Psoas muscle (tissue), 8 donors: ENCODE results near the gene RXFP4. TPM values are rescaled to one million over a fixed set of nuclear protein-coding genes. Genes with fewer than 3 reads are reported as not detected.

Experiments used
- ATAC-seq, 4 donors: fragments of 200-7000 bp; cut with Tn5 transposase; one replicate each; pipeline ENCODE4 v1.9.1; 2020; ENCODE audit warnings: moderate library complexity in 3 of 4, mild to moderate bottlenecking in 2 of 4
- DNase-seq, 2 donors: peaks; one replicate each; pipeline ENCODE4 v3.0.0-alpha.2; 2020
- H3K27ac ChIP-seq: fragments of 200-600 bp; one replicate; pipeline ENCODE4 v1.8.0; 2022
- H3K27me3 ChIP-seq, 3 donors: fragments of 200-600 bp in 1 of 3; one replicate each; pipeline versions ENCODE4 v1.6.1 to v1.8.0; 2013 to 2022; ENCODE audit warnings: low read length in 2 of 3, mild to moderate bottlenecking in 2 of 3, moderate library complexity in 1 of 3; ENCODE audit not compliant: insufficient read depth in 3 of 3
- H3K36me3 ChIP-seq, 2 donors: fragments of 200-600 bp in 1 of 2; one replicate each; pipeline versions ENCODE4 v1.6.1 to v1.8.0; 2013 to 2022; ENCODE audit warnings: low read depth in 1 of 2, mild to moderate bottlenecking in 1 of 2, moderate library complexity in 1 of 2; ENCODE audit not compliant: insufficient read depth in 1 of 2
- H3K4me1 ChIP-seq: fragments of 200-600 bp; one replicate; pipeline ENCODE4 v1.8.0; 2022
- H3K4me3 ChIP-seq: fragments of 200-600 bp; one replicate; pipeline ENCODE4 v1.8.0; 2022; ENCODE audit warnings: mild to moderate bottlenecking
- H3K9me3 ChIP-seq: fragments of 200-600 bp; one replicate; pipeline ENCODE4 v1.8.0; 2022
- WGBS, 3 donors: extraction: QIAGEN DNeasy Blood & Tissue Kit; methylation state at CpG; one replicate each; pipeline versions ENCODE4 v1.1.6 to v1.1.7; 2013; 5-methylcytosine and 5-hydroxymethylcytosine counted together
- intact Hi-C, 2 donors: fragments of 100-400 bp; cut with DNase I; formaldehyde crosslinking; loops; one replicate each; pipeline versions ENCODE4 v1.11.0 to v1.14.2; 2022
- polyA plus RNA-seq, 3 donors: library from polyadenylated mRNA; stranded (reverse); fragments of 200-250 nt; gene quantifications; one replicate each; pipeline ENCODE4 v1.2.3, GENCODE V29; 2013
- total RNA-seq, 4 donors: library from RNA; stranded (reverse); fragmentation: NEBNext Ultra II Directional in 2 of 4; extraction: Animal tissue kit (Norgen Biotek cat#: 25700) in 2 of 4; gene quantifications; one replicate each; pipeline versions ENCODE4 v1.2.1 to v1.2.4, GENCODE V29; 2021 to 2023
- TF ChIP-seq, protein P1 (sequence below): fragments of 200-600 bp; IDR thresholded peaks from one replicate; pipeline ENCODE4 v1.8.0; 2022; ENCODE audit warnings: antibody characterized with exemption
- donor health status: healthy with polysubstance abuse.
- donor health status: DM: no; HTN: no; CAD: no; lungs with moderate emphysema.
- donor health status: Bipolar disorder and iron deficiency.
- donor health status: healthy.
- donor health status: DM: yes; HTN: yes; CAD: no.
- donor health status: DM: no; HTN: no; CAD: no.
- donor health status: DM: no; HTN: no; CAD: no.
- donor health status: DM: yes; HTN: yes; CAD: no.

The RXFP4 gene
- total and polyA plus RNA-seq, 7 donors = not detected

GRCh38 chr1:155932487-155932886 lies 9.0 kb upstream of the RXFP4 start:
- Histone ChIP-seq H3K36me3 (peaks cover 8 to 62% of the 10 kb centered on the region in 2 donors), H3K9me3 (no peaks in the 10 kb centered on the region), H3K27me3 (no peaks in the 10 kb centered on the region), H3K4me3 (peak overlapping the region; percentile 83), H3K27ac (no peak overlapping the region), H3K4me1 (peaks cover 36% of the 10 kb centered on the region)
- 71 to 80% (median 78%) methylated on average over 5 of the region's 5 CpGs for WGBS, 3 donors
- no peak for DNase-seq
- intact Hi-C loops = no loop called here
- TF ChIP-seq, protein P1, sequence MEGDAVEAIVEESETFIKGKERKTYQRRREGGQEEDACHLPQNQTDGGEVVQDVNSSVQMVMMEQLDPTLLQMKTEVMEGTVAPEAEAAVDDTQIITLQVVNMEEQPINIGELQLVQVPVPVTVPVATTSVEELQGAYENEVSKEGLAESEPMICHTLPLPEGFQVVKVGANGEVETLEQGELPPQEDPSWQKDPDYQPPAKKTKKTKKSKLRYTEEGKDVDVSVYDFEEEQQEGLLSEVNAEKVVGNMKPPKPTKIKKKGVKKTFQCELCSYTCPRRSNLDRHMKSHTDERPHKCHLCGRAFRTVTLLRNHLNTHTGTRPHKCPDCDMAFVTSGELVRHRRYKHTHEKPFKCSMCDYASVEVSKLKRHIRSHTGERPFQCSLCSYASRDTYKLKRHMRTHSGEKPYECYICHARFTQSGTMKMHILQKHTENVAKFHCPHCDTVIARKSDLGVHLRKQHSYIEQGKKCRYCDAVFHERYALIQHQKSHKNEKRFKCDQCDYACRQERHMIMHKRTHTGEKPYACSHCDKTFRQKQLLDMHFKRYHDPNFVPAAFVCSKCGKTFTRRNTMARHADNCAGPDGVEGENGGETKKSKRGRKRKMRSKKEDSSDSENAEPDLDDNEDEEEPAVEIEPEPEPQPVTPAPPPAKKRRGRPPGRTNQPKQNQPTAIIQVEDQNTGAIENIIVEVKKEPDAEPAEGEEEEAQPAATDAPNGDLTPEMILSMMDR = no peak
- no peak for ATAC-seq

- H3K36me3 ChIP-seq = peaks cover 8 to 51% of the 10 kb centered on the region in 2 donors
- no peaks in the 10 kb centered on the region for H3K27me3 ChIP-seq
- peak overlapping the region; percentile 97 for H3K27ac ChIP-seq
- peak overlapping the region; percentile 83 for H3K4me3 ChIP-seq
- DNase-seq (no peak), ATAC-seq (peak in 2 of 4 donors; percentile 13 to 19)
- WGBS, 3 donors = 2 to 4% (median 2%) methylated on average over 9 to 10 of the region's 10 CpGs
- H3K9me3 ChIP-seq = no peaks in the 10 kb centered on the region
- intact Hi-C loops = no loop called here
- TF ChIP-seq, protein P1 = no peak
- H3K4me1 ChIP-seq = peaks cover 36% of the 10 kb centered on the region
Measured at GRCh38 chr1:155933591-155934096, 7.8 kb upstream of the RXFP4 start.

GRCh38 chr1:155934097-155934935 lies 7.1 kb upstream of the RXFP4 start, which contains the start of gene KHDC4:
Gene KHDC4, minus strand, starts transcription at chr1:155934413. Its CDS starts 40 bp downstream, at chr1:155934373.
- peak within 1 kb of the TSS; percentile 83 for H3K4me3 ChIP-seq
- no peaks in the 10 kb centered on the region for H3K27me3 ChIP-seq
- peak within 1 kb of the TSS; percentile 97 for H3K27ac ChIP-seq
- peaks cover 36% of the 10 kb centered on the region for H3K4me1 ChIP-seq
- intact Hi-C loops = no loop called here
- 1% methylated on average over 50 of the region's 50 CpGs for WGBS, 3 donors
- H3K36me3 ChIP-seq = peaks cover 4 to 44% of the 10 kb centered on the region in 2 donors
- ATAC-seq (peak; percentile 96 to 97 (median 96)), DNase-seq (peak; percentile 94 to 97)
- no peaks in the 10 kb centered on the region for H3K9me3 ChIP-seq
- TF ChIP-seq, protein P1 = no peak

- no peaks in the 10 kb centered on the region for H3K27me3 ChIP-seq
- no peaks in the 10 kb centered on the region for H3K9me3 ChIP-seq
- H3K36me3 ChIP-seq = peaks cover 3 to 37% of the 10 kb centered on the region in 2 donors
- intact Hi-C loops = no loop called here
- peaks cover 35% of the 10 kb centered on the region for H3K4me1 ChIP-seq
- TF ChIP-seq, protein P1 = no peak
- WGBS, 3 donors = 82 to 84% (median 82%) methylated on average over 22 to 24 of the region's 24 CpGs
- H3K4me3 ChIP-seq = peak overlapping the region; percentile 83
- peak overlapping the region; percentile 97 for H3K27ac ChIP-seq
- no peak for DNase-seq
- ATAC-seq = peak in 2 of 4 donors; percentile 9 to 26
Measured at GRCh38 chr1:155934936-155935590, 6.4 kb upstream of the RXFP4 start.
